ENCODE measurements around the gene VPS8. TPM values are rescaled to one million over a fixed set of nuclear protein-coding genes. Genes with fewer than 3 reads are reported as not detected.

Gene VPS8
- total RNA-seq, 2 experiments from 2014 or later: 20.0 to 22.9 TPM

GRCh38 chr3:184796954-184797353 is 15.0 kb upstream of the VPS8 start:
- Mint-ChIP-seq H3K36me3 (no peaks in the 10 kb centered on the region), H3K9me3 (peaks cover 4% of the 10 kb centered on the region), H3K4me3 (no peak overlapping the region), H3K27me3 (peaks cover 26% of the 10 kb centered on the region), H3K4me1 (no peaks in the 10 kb centered on the region), H3K27ac (no peak overlapping the region)
- DNase-seq: no peak

DNA sequence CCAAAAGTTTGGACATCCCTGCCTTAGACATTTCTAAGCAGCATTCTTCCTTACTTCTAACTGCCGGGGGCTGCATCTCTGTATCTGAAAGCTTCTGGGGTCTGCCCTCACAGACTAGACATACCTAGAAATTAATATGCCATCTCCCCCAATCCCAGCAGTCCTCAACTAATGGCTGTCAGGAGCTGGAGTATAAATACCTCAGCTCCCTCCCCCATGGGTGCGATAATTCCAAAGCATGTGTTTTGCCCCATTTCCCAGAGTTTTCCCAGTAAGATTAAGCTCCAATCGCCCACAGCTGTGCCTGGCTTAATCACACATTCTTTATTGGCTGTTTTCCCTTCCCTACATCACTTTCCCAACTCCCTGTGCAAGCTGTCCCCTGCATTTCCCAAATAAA is 13.8 kb upstream of the VPS8 start:
- Mint-ChIP-seq H3K4me3 (no peak overlapping the region), H3K27ac (no peak overlapping the region), H3K9me3 (peaks cover 4% of the 10 kb centered on the region), H3K27me3 (peaks cover 26% of the 10 kb centered on the region), H3K4me1 (no peaks in the 10 kb centered on the region), H3K36me3 (no peaks in the 10 kb centered on the region)
- no peak for DNase-seq

DNA sequence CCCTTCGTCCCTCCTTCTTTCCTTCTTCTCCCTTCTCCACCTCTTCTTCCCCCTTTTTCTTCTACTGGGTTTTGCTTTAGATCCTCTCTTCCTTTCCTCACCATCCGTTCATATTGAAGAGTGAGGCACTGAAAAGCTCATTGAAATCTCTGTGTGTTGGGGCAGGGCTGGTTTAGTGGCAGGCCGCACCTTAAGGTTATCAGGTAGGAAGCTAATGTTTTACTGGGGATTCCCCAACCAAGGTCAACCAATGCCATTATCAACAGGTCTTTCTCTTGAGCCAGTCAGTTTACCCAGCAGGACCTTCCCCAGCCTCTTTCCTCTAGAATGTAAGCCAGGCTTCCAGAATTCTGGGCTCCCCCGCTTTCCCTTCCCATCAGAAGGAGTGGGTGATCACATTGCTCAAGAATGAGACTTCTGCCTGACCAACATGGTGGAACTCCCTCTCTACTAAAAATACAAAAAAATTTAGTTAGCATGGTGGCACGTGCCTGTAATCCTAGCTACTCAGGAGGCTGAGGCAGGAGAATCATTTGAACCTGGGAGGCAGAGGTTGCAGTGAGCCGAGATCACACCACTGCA is 11.5 kb upstream of the VPS8 start:
- peaks cover 4% of the 10 kb centered on the region for H3K9me3 Mint-ChIP-seq
- H3K4me3 Mint-ChIP-seq: no peak overlapping the region
- peaks cover 22% of the 10 kb centered on the region for H3K27me3 Mint-ChIP-seq
- no peak for DNase-seq
- no peak overlapping the region for H3K27ac Mint-ChIP-seq
- H3K4me1 Mint-ChIP-seq: no peaks in the 10 kb centered on the region
- no peaks in the 10 kb centered on the region for H3K36me3 Mint-ChIP-seq

GRCh38 chr3:184801241-184801785 is 10.7 kb upstream of the VPS8 start:
- Mint-ChIP-seq H3K27ac (no peak overlapping the region), H3K4me1 (no peaks in the 10 kb centered on the region), H3K4me3 (no peak overlapping the region), H3K36me3 (no peaks in the 10 kb centered on the region), H3K27me3 (peaks cover 22% of the 10 kb centered on the region), H3K9me3 (peaks cover 4% of the 10 kb centered on the region)
- DNase-seq: no peak

- Mint-ChIP-seq H3K27me3 (peaks cover 22% of the 10 kb centered on the region), H3K9me3 (peaks cover 4% of the 10 kb centered on the region), H3K4me1 (no peaks in the 10 kb centered on the region), H3K4me3 (no peak overlapping the region), H3K27ac (no peak overlapping the region), H3K36me3 (no peaks in the 10 kb centered on the region)
- DNase-seq: no peak
These were observed 9.8 kb upstream of the VPS8 start for GRCh38 chr3:184802150-184802549.

DNA sequence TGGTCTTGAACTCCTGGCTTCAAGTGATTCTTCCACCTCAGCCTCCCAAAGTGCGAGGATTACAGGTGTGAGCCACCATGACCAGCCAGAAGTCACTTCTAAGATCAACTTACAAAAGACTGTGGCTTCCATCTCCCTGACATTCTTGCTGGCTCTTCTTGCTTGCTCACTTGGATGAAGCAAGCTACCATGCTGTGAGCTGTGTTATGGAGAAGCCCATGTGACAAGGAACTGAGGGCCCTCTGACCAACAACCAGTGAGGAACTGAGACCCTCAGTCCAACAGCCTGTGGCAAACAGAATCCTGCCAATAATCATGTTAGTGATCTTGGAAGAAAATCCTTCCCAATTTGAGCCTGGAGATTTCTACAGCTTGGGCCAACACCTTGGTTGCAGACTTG is 7.2 kb upstream of the VPS8 start:
- Mint-ChIP-seq H3K27me3 (peaks cover 10% of the 10 kb centered on the region), H3K36me3 (no peaks in the 10 kb centered on the region), H3K4me3 (no peak overlapping the region), H3K9me3 (no peaks in the 10 kb centered on the region), H3K27ac (no peak overlapping the region), H3K4me1 (peaks cover 2% of the 10 kb centered on the region)
- DNase-seq: no peak

DNA sequence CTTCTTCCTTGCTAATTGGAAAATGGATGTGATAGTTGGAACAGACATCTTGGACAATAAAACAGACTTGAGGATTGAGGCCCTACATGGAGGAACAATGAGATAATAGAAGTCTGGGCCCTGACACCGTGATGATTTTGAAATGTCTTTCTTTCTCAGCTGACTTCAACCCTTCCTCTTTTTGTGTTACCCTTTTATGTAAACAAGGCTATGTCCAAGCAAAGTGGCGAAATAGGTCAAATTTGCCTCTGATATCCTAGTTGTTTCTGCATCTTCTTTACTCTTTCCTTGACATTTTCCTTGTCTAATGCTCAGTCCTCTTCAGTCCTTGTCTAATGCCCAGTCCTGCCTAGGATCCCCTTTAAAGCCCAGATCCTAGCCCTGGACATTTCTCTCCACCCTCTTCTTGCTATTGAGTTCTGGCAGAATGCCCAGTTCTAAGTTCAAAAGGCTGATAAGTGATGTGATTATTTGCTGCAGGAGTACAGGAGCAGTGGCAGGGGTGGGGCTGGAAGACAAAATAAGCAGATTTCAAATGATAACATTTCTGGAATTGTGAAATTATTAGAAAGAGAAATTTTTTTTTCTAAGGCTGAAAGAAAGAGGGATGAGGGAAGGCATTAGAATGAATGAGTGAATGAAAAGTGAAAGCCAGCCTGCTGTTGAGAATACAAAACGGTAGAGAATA is 6.5 kb upstream of the VPS8 start:
- Mint-ChIP-seq H3K27me3 (peaks cover 5% of the 10 kb centered on the region), H3K9me3 (no peaks in the 10 kb centered on the region), H3K27ac (no peak overlapping the region), H3K4me3 (no peak overlapping the region), H3K4me1 (peaks cover 2% of the 10 kb centered on the region), H3K36me3 (no peaks in the 10 kb centered on the region)
- no peak for DNase-seq

- no peaks in the 10 kb centered on the region for H3K27me3 Mint-ChIP-seq
These were observed 5.2 kb upstream of the VPS8 start for GRCh38 chr3:184806567-184807271.

GRCh38 chr3:184807549-184807948 is 4.4 kb upstream of the VPS8 start:
- Mint-ChIP-seq H3K36me3 (peaks cover 3% of the 10 kb centered on the region), H3K4me3 (no peak overlapping the region), H3K27me3 (peaks cover 4% of the 10 kb centered on the region), H3K4me1 (peaks cover 14% of the 10 kb centered on the region), H3K9me3 (peaks cover 2% of the 10 kb centered on the region), H3K27ac (no peak overlapping the region)
- no peak for DNase-seq

More at GRCh38 chr3:184806567-184807271, 5.2 kb upstream of the VPS8 start:
- DNase-seq: no peak
- H3K4me1 Mint-ChIP-seq: peaks cover 11% of the 10 kb centered on the region
- no peaks in the 10 kb centered on the region for H3K9me3 Mint-ChIP-seq
- H3K36me3 Mint-ChIP-seq: no peaks in the 10 kb centered on the region
- no peak overlapping the region for H3K27ac Mint-ChIP-seq
- H3K4me3 Mint-ChIP-seq: no peak overlapping the region

- Mint-ChIP-seq H3K36me3 (peaks cover 3% of the 10 kb centered on the region), H3K4me3 (no peak overlapping the region), H3K27me3 (peaks cover 4% of the 10 kb centered on the region), H3K27ac (no peak overlapping the region), H3K4me1 (peaks cover 17% of the 10 kb centered on the region), H3K9me3 (peaks cover 2% of the 10 kb centered on the region)
- DNase-seq: no peak
These were observed 3.9 kb upstream of the VPS8 start for GRCh38 chr3:184808021-184808420.

DNA sequence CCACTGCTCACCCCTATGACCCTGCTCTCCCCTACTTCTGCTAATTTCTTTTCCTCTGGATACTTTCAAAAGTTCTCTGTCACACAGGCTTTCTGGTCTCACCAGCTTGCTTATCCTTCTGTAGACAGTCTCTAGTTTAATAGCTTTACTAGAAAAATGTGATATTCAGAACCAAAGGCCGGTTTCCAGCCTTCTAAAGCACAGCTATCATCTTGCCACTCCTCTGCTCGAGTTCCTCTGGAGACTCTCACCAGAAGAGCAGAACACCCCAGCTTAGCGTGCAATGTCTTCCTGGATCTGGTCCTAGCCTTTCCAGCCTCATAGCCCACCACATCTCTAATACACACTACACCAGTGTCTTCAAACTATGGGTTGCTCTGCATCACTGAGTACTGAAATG is 1.8 kb upstream of the VPS8 start:
- Mint-ChIP-seq H3K27me3 (peaks cover 4% of the 10 kb centered on the region), H3K4me3 (no peak overlapping the region), H3K27ac (no peak overlapping the region), H3K4me1 (peaks cover 33% of the 10 kb centered on the region), H3K9me3 (peaks cover 2% of the 10 kb centered on the region), H3K36me3 (peaks cover 3% of the 10 kb centered on the region)
- DNase-seq: no peak

GRCh38 chr3:184811034-184811433 is 932 bp upstream of the VPS8 start:
- Mint-ChIP-seq H3K4me3 (no peak overlapping the region), H3K4me1 (peaks cover 42% of the 10 kb centered on the region), H3K9me3 (peaks cover 2% of the 10 kb centered on the region), H3K27ac (peak overlapping the region; percentile 55), H3K27me3 (peaks cover 4% of the 10 kb centered on the region), H3K36me3 (peaks cover 3% of the 10 kb centered on the region)
- DNase-seq: no peak

DNA sequence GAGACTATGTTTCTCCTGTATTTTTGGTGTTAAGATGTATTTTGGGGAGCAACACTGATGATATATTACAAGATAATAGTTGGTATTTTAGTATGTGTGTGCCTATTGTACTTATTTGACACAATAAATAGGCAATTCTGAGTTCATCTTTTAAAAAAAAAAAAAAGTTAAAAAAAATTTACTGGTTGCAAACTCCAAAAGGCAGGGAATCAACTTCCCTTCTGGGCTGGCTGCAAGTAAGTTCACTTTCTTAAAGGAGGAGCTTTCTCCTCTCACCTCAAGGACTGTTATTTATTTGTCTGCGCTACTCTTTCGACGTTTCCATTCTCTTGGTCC is 335 bp upstream of the VPS8 start:
- H3K36me3 Mint-ChIP-seq: peaks cover 7% of the 10 kb centered on the region
- peak overlapping the region; percentile 97 for H3K27ac Mint-ChIP-seq
- peaks cover 4% of the 10 kb centered on the region for H3K27me3 Mint-ChIP-seq
- peaks cover 48% of the 10 kb centered on the region for H3K4me1 Mint-ChIP-seq
- no peak for DNase-seq
- H3K9me3 Mint-ChIP-seq: peaks cover 2% of the 10 kb centered on the region
- H3K4me3 Mint-ChIP-seq: peak overlapping the region; percentile 98

DNA sequence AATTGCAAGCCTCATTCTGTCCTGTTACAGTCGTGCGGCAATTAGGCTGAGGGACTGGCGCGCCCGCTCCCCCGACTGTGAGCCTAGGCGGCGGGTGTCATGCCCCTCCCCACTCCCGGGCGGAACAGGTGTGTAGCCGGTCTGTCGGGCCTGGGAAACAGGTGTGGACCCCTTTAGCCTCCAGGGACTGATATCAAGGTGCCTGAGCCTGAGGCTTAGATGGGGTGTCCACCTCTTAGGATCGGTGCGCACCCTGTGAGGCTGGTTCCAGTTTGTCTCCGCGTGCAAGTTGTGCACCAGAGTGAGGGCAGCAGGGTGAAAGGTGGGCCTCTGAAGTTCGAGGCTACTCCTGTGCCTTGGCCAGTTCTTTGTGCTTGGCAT is 686 bp downstream of the VPS8 start:
- Mint-ChIP-seq H3K4me1 (peaks cover 52% of the 10 kb centered on the region), H3K36me3 (peaks cover 10% of the 10 kb centered on the region), H3K9me3 (peaks cover 2% of the 10 kb centered on the region), H3K27ac (peak overlapping the region; percentile 97), H3K27me3 (peaks cover 4% of the 10 kb centered on the region), H3K4me3 (peak overlapping the region; percentile 98)
- peak; percentile 32 for DNase-seq

- peaks cover 56% of the 10 kb centered on the region for H3K4me1 Mint-ChIP-seq
- peaks cover 2% of the 10 kb centered on the region for H3K9me3 Mint-ChIP-seq
- DNase-seq: no peak
- H3K27me3 Mint-ChIP-seq: peaks cover 4% of the 10 kb centered on the region
- no peak overlapping the region for H3K27ac Mint-ChIP-seq
- H3K4me3 Mint-ChIP-seq: peak overlapping the region; percentile 98
- peaks cover 13% of the 10 kb centered on the region for H3K36me3 Mint-ChIP-seq
These were observed 1.4 kb downstream of the VPS8 start for GRCh38 chr3:184813357-184813756.
